OCI-LY1 (cell line): ENCODE measurements around the gene DIAPH1.

Source experiments
- H2AFZ ChIP-seq: fragments of 200-600 bp; sonication (generic), shearing (Covaris generic); 2 replicates; pipeline ENCODE4 v1.6.0; 2014; ENCODE audit warnings: antibody characterized with exemption, mild to moderate bottlenecking, low read length
- H3F3A ChIP-seq: fragments of 200-600 bp; sonication (generic), shearing (Covaris generic); 2 replicates; pipeline ENCODE4 v1.6.0; 2014; ENCODE audit warnings: mild to moderate bottlenecking, antibody characterized with exemption, low read length, moderate library complexity; ENCODE audit not compliant: insufficient read depth
- H3K27ac ChIP-seq: fragments of 200-600 bp; sonication (generic); 2 replicates; pipeline ENCODE4 v1.5.1; 2014; ENCODE audit warnings: low read length, mixed run types, mild to moderate bottlenecking, low read depth; ENCODE audit not compliant: poor library complexity, severe bottlenecking
- H3K27me3 ChIP-seq: fragments of 200-600 bp; sonication (generic); 2 replicates; pipeline ENCODE4 v1.6.0; 2014; ENCODE audit warnings: antibody characterized with exemption, mild to moderate bottlenecking, low read length, moderate library complexity; ENCODE audit not compliant: insufficient read depth
- H3K36me3 ChIP-seq: fragments of 200-600 bp; sonication (generic); 2 replicates; pipeline ENCODE4 v1.6.1; 2014; ENCODE audit warnings: mild to moderate bottlenecking, antibody characterized with exemption, low read length, moderate library complexity, mixed read lengths; ENCODE audit not compliant: insufficient read depth
- H3K4me1 ChIP-seq: fragments of 200-600 bp; sonication (generic); 2 replicates; pipeline ENCODE4 v1.5.1; 2014; ENCODE audit warnings: mild to moderate bottlenecking, low read length, moderate library complexity; ENCODE audit not compliant: insufficient read depth, severe bottlenecking
- H3K4me2 ChIP-seq: fragments of 200-600 bp; sonication (generic), shearing (Covaris generic); 2 replicates; pipeline ENCODE4 v1.6.1; 2014; ENCODE audit warnings: low read length
- H3K4me3 ChIP-seq: fragments of 200-600 bp; sonication (generic); 2 replicates; pipeline ENCODE4 v1.5.1; 2014; ENCODE audit warnings: low read length, low read depth, mild to moderate bottlenecking, mixed read lengths; ENCODE audit not compliant: poor library complexity, severe bottlenecking
- H3K79me2 ChIP-seq: fragments of 200-600 bp; shearing (Covaris generic); 2 replicates; pipeline ENCODE4 v1.6.1; 2016; ENCODE audit warnings: mixed run types, low read length, mixed read lengths; ENCODE audit not compliant: insufficient read depth
- H3K9ac ChIP-seq: fragments of 200-600 bp; sonication (generic), shearing (Covaris generic); 2 replicates; pipeline ENCODE4 v1.6.1; 2014; ENCODE audit warnings: mild to moderate bottlenecking, low read length, mixed read lengths
- H3K9me2 ChIP-seq: fragments of 200-600 bp; sonication (generic), shearing (Covaris generic); 2 replicates; pipeline ENCODE4 v1.6.1; 2014; ENCODE audit warnings: low read depth, mild to moderate bottlenecking, low read length, mixed read lengths
- H3K9me3 ChIP-seq: fragments of 200-600 bp; shearing (Covaris generic); 2 replicates; pipeline ENCODE4 v1.6.1; 2014; ENCODE audit warnings: low read length, mixed read lengths
- H4K20me1 ChIP-seq: fragments of 200-600 bp; sonication (generic), shearing (Covaris generic); 2 replicates; pipeline ENCODE4 v1.6.0; 2016; ENCODE audit warnings: mild to moderate bottlenecking, low read length; ENCODE audit not compliant: insufficient read depth
- EZH2 ChIP-seq: fragments of 200-600 bp; sonication (generic), shearing (Covaris generic); IDR thresholded peaks from 2 replicates; pipeline ENCODE4 v1.8.0; 2017; ENCODE audit warnings: borderline replicate concordance, mixed run types, mild to moderate bottlenecking, antibody characterized with exemption, low read length, moderate library complexity, mixed read lengths
- TF ChIP-seq, protein P1 (sequence below): fragments of 200-600 bp; sonication (generic), shearing (Covaris generic); IDR thresholded peaks from 2 replicates; pipeline ENCODE4 v1.5.1; 2017; ENCODE audit warnings: mild to moderate bottlenecking, antibody characterized with exemption, low read length, moderate library complexity, mixed read lengths

DIAPH1 gene

DNA sequence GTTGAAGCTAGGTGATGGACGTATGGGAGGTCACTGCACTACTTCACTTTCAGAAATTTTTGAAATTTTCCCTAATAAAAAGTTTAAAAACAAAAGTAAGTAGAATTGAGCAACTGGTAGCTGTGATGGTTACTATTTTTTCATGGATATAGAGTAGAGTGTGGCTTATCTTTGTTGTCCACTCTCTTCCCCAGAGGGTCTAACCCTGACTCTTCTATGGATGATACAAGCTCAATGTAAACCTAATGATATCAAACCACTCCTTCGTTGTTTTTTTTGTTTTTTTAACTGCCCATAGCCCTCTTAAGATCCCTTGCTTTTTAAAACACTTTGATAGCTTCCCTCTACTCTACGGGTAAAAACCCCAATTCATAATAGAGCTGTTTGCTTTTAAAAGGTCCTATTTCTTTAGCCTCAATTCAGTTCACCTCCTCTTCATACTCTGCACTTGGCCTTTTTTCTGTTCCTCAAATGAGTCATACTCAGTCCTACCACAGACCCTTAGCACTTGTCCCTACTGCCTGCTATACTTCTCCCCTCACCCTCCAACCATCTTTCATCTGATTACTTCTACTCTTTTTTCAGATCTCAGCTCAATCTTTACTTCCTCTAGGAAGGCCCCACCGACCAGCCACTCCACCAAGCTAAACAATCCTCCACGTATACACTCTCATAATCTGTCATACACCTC is 15.2 kb upstream of the DIAPH1 start:
- no peaks in the 10 kb centered on the region for H3F3A ChIP-seq
- H3K4me2 ChIP-seq: no peak overlapping the region
- peak overlapping the region; percentile 11; the same call in 1 of the 2 replicates for H3K9ac ChIP-seq
- no peak overlapping the region for H3K27ac ChIP-seq
- H3K9me2 ChIP-seq: no peaks in the 10 kb centered on the region
- H3K4me3 ChIP-seq: no peak overlapping the region
- no peaks in the 10 kb centered on the region for H3K9me3 ChIP-seq
- H3K36me3 ChIP-seq: peaks cover 43% of the 10 kb centered on the region
- no peak overlapping the region for H2AFZ ChIP-seq
- TF ChIP-seq, protein P1, sequence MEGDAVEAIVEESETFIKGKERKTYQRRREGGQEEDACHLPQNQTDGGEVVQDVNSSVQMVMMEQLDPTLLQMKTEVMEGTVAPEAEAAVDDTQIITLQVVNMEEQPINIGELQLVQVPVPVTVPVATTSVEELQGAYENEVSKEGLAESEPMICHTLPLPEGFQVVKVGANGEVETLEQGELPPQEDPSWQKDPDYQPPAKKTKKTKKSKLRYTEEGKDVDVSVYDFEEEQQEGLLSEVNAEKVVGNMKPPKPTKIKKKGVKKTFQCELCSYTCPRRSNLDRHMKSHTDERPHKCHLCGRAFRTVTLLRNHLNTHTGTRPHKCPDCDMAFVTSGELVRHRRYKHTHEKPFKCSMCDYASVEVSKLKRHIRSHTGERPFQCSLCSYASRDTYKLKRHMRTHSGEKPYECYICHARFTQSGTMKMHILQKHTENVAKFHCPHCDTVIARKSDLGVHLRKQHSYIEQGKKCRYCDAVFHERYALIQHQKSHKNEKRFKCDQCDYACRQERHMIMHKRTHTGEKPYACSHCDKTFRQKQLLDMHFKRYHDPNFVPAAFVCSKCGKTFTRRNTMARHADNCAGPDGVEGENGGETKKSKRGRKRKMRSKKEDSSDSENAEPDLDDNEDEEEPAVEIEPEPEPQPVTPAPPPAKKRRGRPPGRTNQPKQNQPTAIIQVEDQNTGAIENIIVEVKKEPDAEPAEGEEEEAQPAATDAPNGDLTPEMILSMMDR: no peak
- no peak for TF ChIP-seq EZH2
- no peaks in the 10 kb centered on the region for H4K20me1 ChIP-seq
- no peaks in the 10 kb centered on the region for H3K27me3 ChIP-seq
- H3K79me2 ChIP-seq: peaks cover 32% of the 10 kb centered on the region
- peaks cover 33% of the 10 kb centered on the region for H3K4me1 ChIP-seq

- H4K20me1 ChIP-seq: no peaks in the 10 kb centered on the region
- H3K9me2 ChIP-seq: no peaks in the 10 kb centered on the region
- no peak overlapping the region for H3K9ac ChIP-seq
- H3K27me3 ChIP-seq: no peaks in the 10 kb centered on the region
- no peak overlapping the region for H3K4me2 ChIP-seq
- H3K4me1 ChIP-seq: peaks cover 20% of the 10 kb centered on the region
- peaks cover 32% of the 10 kb centered on the region for H3K79me2 ChIP-seq
- no peak overlapping the region for H3K27ac ChIP-seq
- H3K36me3 ChIP-seq: peaks cover 49% of the 10 kb centered on the region
- H3F3A ChIP-seq: no peaks in the 10 kb centered on the region
- H3K4me3 ChIP-seq: no peak overlapping the region
- no peak for TF ChIP-seq EZH2
- no peak overlapping the region for H2AFZ ChIP-seq
- no peaks in the 10 kb centered on the region for H3K9me3 ChIP-seq
These were observed 13.8 kb upstream of the DIAPH1 start for GRCh38 chr5:141632650-141633049.

GRCh38 chr5:141630570-141631140 is 11.9 kb upstream of the DIAPH1 start:
- Histone ChIP-seq H2AFZ (no peak overlapping the region), H3K27me3 (no peaks in the 10 kb centered on the region), H3K36me3 (peaks cover 66% of the 10 kb centered on the region), H3K4me3 (no peak overlapping the region), H3K9me2 (no peaks in the 10 kb centered on the region), H3K9me3 (no peaks in the 10 kb centered on the region), H3K27ac (no peak overlapping the region), H4K20me1 (no peaks in the 10 kb centered on the region), H3K4me2 (no peak overlapping the region), H3K4me1 (peaks cover 16% of the 10 kb centered on the region), H3K9ac (no peak overlapping the region), H3F3A (no peaks in the 10 kb centered on the region), H3K79me2 (peaks cover 23% of the 10 kb centered on the region)
- TF ChIP-seq, protein P1: no peak
- no peak for TF ChIP-seq EZH2
